CD4-positive, alpha-beta T cell (primary cell): Measurements from ENCODE around the gene PANX2. TPM values are rescaled to one million over a fixed set of nuclear protein-coding genes. Genes with fewer than 3 reads are reported as not detected.

Experiments
- ATAC-seq: fragments of 200-7000 bp; cut with Tn5 transposase; one replicate; pipeline ENCODE4 v1.10.0; 2022; ENCODE audit warnings: mild to moderate bottlenecking; ENCODE audit not compliant: poor library complexity
- CTCF ChIA-PET: fragments of 350-600 bp; sonication (Branson Sonifier 250); formaldehyde crosslinking; loops from one replicate; lab custom pipeline; 2021; ENCODE audit warnings: antibody characterized with exemption, inconsistent platforms; lab: Charles Lee
- POLR2A ChIA-PET: fragments of 350-600 bp; sonication (Branson Sonifier 250); formaldehyde crosslinking; loops from one replicate; lab custom pipeline; 2021; ENCODE audit warnings: antibody characterized with exemption, inconsistent platforms; lab: Charles Lee
- DNase-seq, 14 experiments: peaks; one replicate each; pipeline ENCODE4 v3.0.0-alpha.2; 2013 to 2020; ENCODE audit warnings: mixed read lengths in 2 of 14
- H3K27ac ChIP-seq, 2 donors: one replicate each; pipeline versions ENCODE4 v1.5.1 to v1.7.0; 2013; ENCODE audit warnings: low read length in 2 of 2, low read depth in 1 of 2, mild to moderate bottlenecking in 1 of 2
- H3K27me3 ChIP-seq, 2 experiments: 1 replicate in 1 of 2; 2 replicates in 1 of 2; pipeline versions ENCODE4 v1.6.1 to v1.7.0; 2013; ENCODE audit warnings: low read length in 2 of 2, control low read depth in 1 of 2, mild to moderate bottlenecking in 1 of 2, moderate library complexity in 1 of 2; ENCODE audit not compliant: insufficient read depth in 2 of 2, control insufficient read depth in 1 of 2
- H3K36me3 ChIP-seq: one replicate; pipeline ENCODE4 v1.6.1; 2013; ENCODE audit warnings: low read length, control low read depth; ENCODE audit not compliant: insufficient read depth
- H3K4me1 ChIP-seq: one replicate; pipeline ENCODE4 v1.6.1; 2013; ENCODE audit warnings: low read length, control low read depth; ENCODE audit not compliant: insufficient read depth
- H3K4me3 ChIP-seq: one replicate; pipeline ENCODE4 v1.5.1; 2013; ENCODE audit warnings: mild to moderate bottlenecking, low read length, moderate library complexity
- H3K9me3 ChIP-seq, 2 experiments: 1 replicate in 1 of 2; 2 replicates in 1 of 2; pipeline versions ENCODE4 v1.6.1 to v1.7.0; 2013; ENCODE audit warnings: low read length in 2 of 2, mild to moderate bottlenecking in 2 of 2, control low read depth in 1 of 2, moderate library complexity in 1 of 2; ENCODE audit not compliant: control insufficient read depth in 1 of 2, insufficient read depth in 1 of 2
- H3K27ac Mint-ChIP-seq: one replicate; pipeline ENCODE4 v1.8.0; 2020; ENCODE audit warnings: mixed read lengths
- H3K27me3 Mint-ChIP-seq: one replicate; pipeline ENCODE4 v1.8.0; 2021; ENCODE audit warnings: mixed read lengths
- H3K36me3 Mint-ChIP-seq: one replicate; pipeline ENCODE4 v1.8.0; 2021; ENCODE audit warnings: low read depth, mixed read lengths
- H3K4me1 Mint-ChIP-seq: one replicate; pipeline ENCODE4 v1.8.0; 2021; ENCODE audit warnings: low read depth, mixed read lengths
- H3K4me3 Mint-ChIP-seq: one replicate; pipeline ENCODE4 v1.8.0; 2020; ENCODE audit warnings: mild to moderate bottlenecking, mixed read lengths
- H3K9me3 Mint-ChIP-seq: one replicate; pipeline ENCODE4 v1.8.0; 2020; ENCODE audit warnings: mixed read lengths
- CTCF ChIP-seq: fragments of 200-600 bp; IDR thresholded peaks from one replicate; pipeline ENCODE4 v1.8.0; 2022; ENCODE audit warnings: antibody characterized with exemption, mild to moderate bottlenecking
- intact Hi-C, 2 experiments: fragments of 100-400 bp; cut with DNase I in 1 of 2; cut with micrococcal nuclease in 1 of 2; formaldehyde crosslinking; loops; one replicate each; pipeline versions ENCODE4 v1.15.1 to v1.9.0; 2023 to 2025; cut with DNase I, micrococcal nuclease
- total RNA-seq, 174 experiments: library from RNA in 2 of 174; stranded (reverse) in 2 of 174; gene quantifications; one replicate each; pipeline ENCODE4 v1.2.3 and lab custom pipeline; 2021 to 2026

The PANX2 gene
- total RNA-seq, 2 experiments from 2014 or later = 0.11 to 0.16 TPM

- Mint-ChIP-seq H3K27me3 (peaks cover 11% of the 10 kb centered on the region), H3K4me3 (no peak overlapping the region), H3K4me1 (no peaks in the 10 kb centered on the region), H3K27ac (no peak overlapping the region), H3K36me3 (no peaks in the 10 kb centered on the region), H3K9me3 (no peaks in the 10 kb centered on the region)
- DNase-seq = no peak
- H3K27ac ChIP-seq = no peak overlapping the region
- ChIA-PET CTCF (no interaction called here), POLR2A (no interaction called here)
- TF ChIP-seq CTCF = no peak
- no peaks in the 10 kb centered on the region for H3K4me1 ChIP-seq
- intact Hi-C loops = no loop called here
- no peak overlapping the region for H3K4me3 ChIP-seq
- H3K9me3 ChIP-seq = no peaks in the 10 kb centered on the region
- no peaks in the 10 kb centered on the region for H3K36me3 ChIP-seq
- peaks cover 0 to 6% of the 10 kb centered on the region in 2 experiments for H3K27me3 ChIP-seq
- no peak for ATAC-seq
Observed at GRCh38 chr22:50157709-50158375, 12.7 kb upstream of the PANX2 start.

GRCh38 chr22:50160947-50161346 is 9.6 kb upstream of the PANX2 start:
- no peak for TF ChIP-seq CTCF
- Mint-ChIP-seq H3K4me1 (no peaks in the 10 kb centered on the region), H3K36me3 (no peaks in the 10 kb centered on the region), H3K9me3 (no peaks in the 10 kb centered on the region), H3K27ac (no peak overlapping the region), H3K4me3 (no peak overlapping the region), H3K27me3 (peaks cover 24% of the 10 kb centered on the region)
- DNase-seq (no peak), ATAC-seq (no peak)
- ChIA-PET CTCF (no interaction called here), POLR2A (no interaction called here)
- Histone ChIP-seq H3K9me3 (peaks cover 0 to 5% of the 10 kb centered on the region in 2 experiments), H3K27me3 (peaks cover 0 to 6% of the 10 kb centered on the region in 2 experiments), H3K27ac (no peak overlapping the region), H3K4me1 (no peaks in the 10 kb centered on the region), H3K36me3 (no peaks in the 10 kb centered on the region), H3K4me3 (no peak overlapping the region)
- intact Hi-C loops = no loop called here

GRCh38 chr22:50161508-50162390 is 8.8 kb upstream of the PANX2 start:
- Mint-ChIP-seq H3K9me3 (no peaks in the 10 kb centered on the region), H3K4me1 (no peaks in the 10 kb centered on the region), H3K4me3 (no peak overlapping the region), H3K27me3 (peaks cover 24% of the 10 kb centered on the region), H3K36me3 (no peaks in the 10 kb centered on the region), H3K27ac (no peak overlapping the region)
- no peak for TF ChIP-seq CTCF
- Histone ChIP-seq H3K27me3 (peaks cover 0 to 6% of the 10 kb centered on the region in 2 experiments), H3K36me3 (no peaks in the 10 kb centered on the region), H3K4me1 (no peaks in the 10 kb centered on the region), H3K9me3 (peaks cover 0 to 11% of the 10 kb centered on the region in 2 experiments), H3K4me3 (no peak overlapping the region), H3K27ac (no peak overlapping the region)
- ATAC-seq (no peak), DNase-seq (peak in 1 of 14 experiments; percentile 6)
- intact Hi-C loops = no loop called here
- CTCF ChIA-PET = no interaction called here
- POLR2A ChIA-PET = no interaction called here
